ENCODE results near the gene HPSE2.
"Not testable (repeated sequence)": the region's sequence is repeated elsewhere in the genome, so short reads cannot be mapped to it uniquely, and the experiment has no call there.

Gene HPSE2

GRCh38 chr10:99143651-99144050, 92.0 kb downstream of the HPSE2 start:
- DNase-seq, result no peak

GRCh38 chr10:99143011-99143410, 92.6 kb downstream of the HPSE2 start:
- DNase-seq, result no peak

GRCh38 chr10:99132897-99133296, 102.8 kb downstream of the HPSE2 start:
- DNase-seq, result not testable (repeated sequence)

DNA sequence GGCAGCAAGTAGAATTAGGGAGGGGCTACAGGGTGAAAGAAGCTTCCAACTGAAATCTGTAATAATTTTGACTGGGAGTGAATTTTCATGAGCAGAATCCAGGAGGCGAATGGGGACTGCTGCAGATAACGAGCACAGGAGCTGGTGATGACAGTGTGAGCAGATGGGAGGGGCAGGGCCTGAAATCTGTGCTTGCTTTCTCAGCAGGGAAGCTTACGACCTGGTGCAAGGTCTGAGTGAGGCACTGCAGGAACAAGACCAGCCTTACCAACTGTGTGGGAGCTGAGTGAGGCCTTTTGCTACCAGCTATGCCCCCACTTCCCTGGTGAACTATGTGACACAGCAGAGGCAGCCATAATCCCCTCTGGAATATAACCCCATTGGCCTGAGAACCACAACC, 109.8 kb downstream of the HPSE2 start:
- no peak for DNase-seq

GRCh38 chr10:99124376-99124775, 111.3 kb downstream of the HPSE2 start:
- no peak for DNase-seq

DNA sequence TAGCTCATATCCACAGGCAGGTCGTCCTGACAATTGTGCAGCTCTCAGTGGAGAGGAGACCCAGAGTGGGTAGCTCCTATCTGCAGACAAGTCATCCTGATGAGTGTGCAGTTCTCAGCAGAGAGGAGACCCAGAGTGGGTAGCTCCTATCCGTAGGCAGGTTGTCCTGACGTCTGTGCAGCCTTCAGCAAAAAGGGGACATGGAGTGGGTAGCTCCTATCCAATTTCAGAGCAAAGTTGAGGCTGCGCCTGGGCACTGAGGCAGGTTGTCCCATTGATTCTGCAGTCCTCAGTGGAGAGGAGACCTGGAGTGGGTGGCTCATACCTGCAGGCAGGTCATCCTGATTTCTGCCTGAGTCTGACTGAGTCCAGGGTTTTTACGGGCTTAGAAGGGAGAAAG, 111.8 kb downstream of the HPSE2 start:
- DNase-seq, result no peak

DNA sequence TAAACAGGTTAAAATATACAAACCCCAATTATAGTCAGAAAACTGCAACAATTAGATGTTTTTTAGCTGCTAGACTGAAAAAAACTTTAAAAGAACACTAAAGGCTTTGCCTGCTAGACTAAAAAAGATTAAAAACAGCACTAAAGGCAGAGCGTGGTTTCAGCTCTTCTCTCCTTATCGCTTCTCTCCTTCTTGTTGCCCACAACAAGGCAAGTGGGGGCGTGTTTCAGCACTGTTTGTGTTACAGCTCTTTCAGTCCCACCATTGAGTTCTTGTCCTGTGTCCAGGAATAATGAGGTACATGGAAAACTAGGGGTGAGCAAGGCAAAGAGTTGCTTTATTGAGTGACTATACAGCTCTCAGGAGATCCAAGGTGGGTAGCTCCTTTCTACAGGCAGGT, 112.3 kb downstream of the HPSE2 start:
- DNase-seq, result no peak

DNA sequence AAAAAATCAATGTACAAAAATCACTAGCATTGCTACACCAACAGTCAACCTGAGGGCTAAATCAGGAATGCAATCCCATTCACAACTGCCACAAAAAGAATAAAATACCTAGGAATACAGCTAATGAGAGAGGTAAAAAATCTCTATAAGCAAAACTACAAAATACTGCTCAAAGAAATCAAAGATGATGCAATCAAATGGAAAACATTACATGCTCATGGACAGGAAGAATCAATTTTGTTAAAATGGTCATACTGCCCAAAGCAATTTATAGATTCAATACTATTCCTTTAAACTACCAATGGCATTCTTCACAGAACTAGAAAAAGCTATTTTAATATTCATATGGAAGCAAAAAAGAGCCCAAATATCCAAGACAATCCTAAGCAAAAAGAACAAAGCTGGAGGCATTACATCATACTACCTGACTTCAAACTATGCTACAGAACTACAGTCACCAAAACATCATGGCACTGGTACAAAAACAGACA, 116.3 kb downstream of the HPSE2 start:
- DNase-seq, result no peak

- DNase-seq, result no peak
Measured at GRCh38 chr10:99115703-99116102, 119.9 kb downstream of the HPSE2 start.

DNA sequence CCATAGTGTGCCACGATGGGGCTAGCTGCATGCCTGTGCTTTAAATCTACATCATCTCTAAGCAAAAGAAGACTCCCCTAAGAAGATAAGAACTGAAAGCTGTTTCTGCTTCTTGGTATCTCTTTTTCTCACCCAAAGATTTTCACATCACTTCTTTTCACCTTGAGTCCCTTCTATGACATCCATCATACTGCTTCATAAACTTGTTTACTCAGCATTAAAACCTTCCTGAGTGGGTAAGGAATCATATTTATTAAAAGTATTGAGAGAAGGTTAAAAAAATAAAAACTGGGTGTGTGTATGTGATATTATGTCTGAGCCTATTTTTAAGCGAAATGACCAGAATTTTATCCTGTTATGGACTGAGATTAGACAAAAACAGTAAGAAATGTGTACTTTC, 150.3 kb downstream of the HPSE2 start:
- no peak for DNase-seq

DNA sequence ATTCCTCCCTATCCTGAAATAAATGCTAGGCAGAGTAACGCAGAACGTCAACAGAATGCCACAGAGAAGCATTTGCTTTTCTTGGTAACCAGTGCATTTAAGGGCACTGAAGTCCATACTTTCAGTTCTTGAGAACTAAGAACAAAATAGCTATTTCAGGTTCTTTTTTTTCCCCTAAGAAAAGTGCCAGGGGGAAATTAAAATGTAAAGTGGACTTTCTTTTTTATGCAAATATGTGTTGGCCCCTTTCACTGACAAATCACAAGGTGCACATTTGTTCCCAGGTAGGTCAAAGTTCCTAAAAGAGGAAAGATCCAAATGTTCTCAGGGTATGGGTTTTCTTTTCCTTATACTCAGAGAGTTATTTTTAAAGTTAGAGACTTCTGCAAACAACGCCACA, 151.5 kb downstream of the HPSE2 start:
- DNase-seq, result no peak

GRCh38 chr10:99080275-99080945, 155.2 kb downstream of the HPSE2 start:
- no peak for DNase-seq

GRCh38 chr10:99062591-99062990, 173.1 kb downstream of the HPSE2 start:
- DNase-seq, result no peak

- no peak for DNase-seq
Measured at GRCh38 chr10:99058762-99059161, 176.9 kb downstream of the HPSE2 start.

DNA sequence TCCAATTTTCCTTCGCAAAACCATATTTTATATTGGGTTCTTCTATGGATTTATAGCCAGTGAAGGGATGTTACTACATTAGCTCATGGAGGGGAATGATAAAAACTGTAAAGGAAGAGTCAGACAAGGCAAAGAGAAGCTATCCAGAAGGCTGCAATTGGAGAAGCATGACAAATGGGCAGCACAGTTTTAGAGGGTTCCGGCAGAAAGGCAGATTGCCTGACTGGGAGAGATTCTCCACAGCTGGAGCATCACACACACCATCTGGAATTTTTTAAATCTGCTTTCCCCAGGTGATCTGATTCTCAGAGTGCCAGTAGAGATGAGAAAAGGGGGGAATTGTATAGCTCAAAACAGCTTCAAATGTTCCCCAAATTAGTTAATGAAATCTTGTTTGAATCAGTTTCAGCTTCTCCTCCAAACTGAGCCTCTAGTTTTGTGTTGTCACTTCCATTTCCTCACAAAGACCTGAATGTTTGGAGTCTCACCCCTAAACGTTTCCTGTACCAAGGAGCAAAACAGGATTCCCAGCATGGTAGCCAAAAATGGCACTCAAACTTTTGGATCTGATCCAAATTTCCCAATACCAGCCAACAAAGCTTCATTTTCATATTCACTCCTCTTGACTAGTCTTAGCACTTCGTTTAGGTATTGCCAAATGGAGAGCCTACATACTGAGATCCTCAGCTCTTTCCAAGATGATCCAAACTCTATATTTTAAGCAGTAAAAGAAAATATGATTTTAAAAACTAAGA, 177.5 kb downstream of the HPSE2 start:
- DNase-seq, result no peak

GRCh38 chr10:99045671-99046070, 190.0 kb downstream of the HPSE2 start:
- no peak for DNase-seq

DNA sequence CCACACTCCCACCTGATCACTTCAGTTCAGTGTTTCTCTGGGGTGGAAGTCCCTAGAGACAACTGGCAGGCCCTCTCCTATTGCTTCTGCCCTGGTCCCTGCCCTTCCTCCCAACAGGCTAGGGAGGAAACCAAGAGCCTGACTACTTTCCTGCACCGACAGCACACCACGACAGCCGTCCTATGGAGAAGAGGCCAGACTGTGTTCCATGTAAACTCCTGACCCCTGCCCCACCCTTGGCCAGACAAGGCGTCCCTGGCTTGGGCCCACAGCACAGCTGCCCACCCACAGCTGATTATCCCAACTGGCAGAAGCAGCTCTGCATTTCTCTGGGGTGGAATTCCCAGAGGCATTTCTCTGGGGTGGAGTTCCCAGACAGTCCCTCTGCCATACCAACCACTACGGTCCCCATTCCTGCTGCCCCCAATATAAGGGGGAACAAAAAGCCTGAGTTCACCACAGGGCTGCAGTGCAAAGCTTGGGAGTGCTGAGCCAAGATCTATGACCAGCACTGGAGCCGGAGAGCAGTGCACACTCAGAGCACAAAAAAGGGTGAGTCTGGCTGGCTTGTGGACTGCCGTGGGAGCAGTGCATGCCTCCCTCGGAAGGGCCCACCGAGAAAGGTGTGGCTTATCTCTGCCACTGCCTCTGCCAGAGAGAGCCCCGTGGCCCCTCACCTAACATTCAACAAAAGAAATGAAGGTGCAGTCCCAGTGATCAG, 193.4 kb downstream of the HPSE2 start:
- no peak for DNase-seq

GRCh38 chr10:99041468-99041867, 194.2 kb downstream of the HPSE2 start:
- DNase-seq, result no peak

DNA sequence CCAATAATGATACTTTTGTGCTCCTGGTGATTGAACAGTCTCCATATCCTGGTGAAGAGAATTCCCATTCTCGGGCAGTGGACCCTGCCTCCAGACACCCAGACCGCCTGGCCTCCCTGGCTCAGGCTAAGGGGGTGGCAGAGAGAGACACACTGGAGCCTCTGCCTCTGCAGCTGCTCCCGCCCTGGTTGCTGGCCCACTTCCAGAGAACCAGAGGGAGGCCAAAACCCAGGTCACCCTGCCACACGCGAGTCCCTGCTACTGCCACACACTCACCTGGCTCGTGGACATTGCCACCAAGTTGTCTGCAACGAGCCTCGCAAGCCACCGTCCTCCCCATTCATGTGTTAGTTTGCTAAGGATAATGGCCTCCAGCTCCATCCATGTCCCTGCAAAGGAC, 221.8 kb downstream of the HPSE2 start:
- DNase-seq, result no peak

DNA sequence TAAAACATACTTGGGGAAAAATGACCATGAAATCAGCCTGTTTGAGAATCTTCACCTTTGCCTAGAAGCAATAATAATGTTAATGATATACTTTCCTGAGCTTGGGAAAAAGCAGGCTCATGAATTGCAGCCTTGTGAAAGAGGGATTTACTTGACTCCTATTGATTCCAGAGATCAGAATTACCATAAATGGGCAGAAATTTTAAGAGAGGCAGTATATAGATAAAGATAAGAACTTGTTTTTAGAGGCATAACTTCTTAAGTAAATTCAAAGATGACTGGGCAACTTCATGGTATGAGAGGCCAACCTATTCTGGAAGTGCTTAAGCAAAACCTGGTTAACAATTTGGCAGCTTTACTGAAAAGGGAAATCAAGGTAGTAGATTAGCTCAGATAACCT, 225.4 kb downstream of the HPSE2 start:
- no peak for DNase-seq

- no peak for DNase-seq
Measured at GRCh38 chr10:99008054-99008453, 227.6 kb downstream of the HPSE2 start.

DNA sequence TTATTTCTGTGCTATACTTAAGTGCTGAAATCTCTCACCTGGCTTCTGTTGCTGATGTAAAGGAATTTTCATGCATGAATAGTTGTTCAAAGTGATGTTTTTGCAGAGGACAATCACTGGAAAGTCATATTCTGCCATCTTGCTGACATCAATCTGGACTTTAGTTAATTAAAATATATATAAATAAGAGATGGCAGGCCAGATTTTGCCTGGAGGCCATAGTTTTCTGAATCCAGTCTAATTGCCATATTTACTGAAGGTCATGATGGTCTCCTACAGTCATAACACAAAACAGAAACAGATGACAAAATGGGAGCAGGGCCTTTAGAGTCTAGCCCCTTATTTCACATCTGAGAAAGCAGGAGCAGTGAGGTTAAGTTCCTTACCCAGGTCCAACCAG, 228.2 kb downstream of the HPSE2 start:
- no peak for DNase-seq

GRCh38 chr10:99005254-99005653, 230.4 kb downstream of the HPSE2 start:
- DNase-seq, result no peak

GRCh38 chr10:99004738-99005137, 230.9 kb downstream of the HPSE2 start:
- no peak for DNase-seq

Measured in activated effector memory CD4-positive, alpha-beta T cell treated with anti-CD3 and anti-CD28 coated beads, Interleukin-2, amount 50 U/mL, for 16 hours (primary cell).